ENCODE data around the gene CDKN1C. TPM values are rescaled to one million over a fixed set of nuclear protein-coding genes. Genes with fewer than 3 reads are reported as not detected.

CDKN1C gene
- total and polyA plus RNA-seq, 2 of the 8 experiments (the other 6 are each of a cell fraction or from before 2014, with no cell fraction given), result 12.8 to 14.1 TPM

GRCh38 chr11:2885678-2886081 is at the start of gene CDKN1C (continued):
- no peak for TF ChIP-seq JUN (IDR thresholded peaks at IDR 0.05; ENCODE audit: low read depth, low read length)
- no peak for TF ChIP-seq SP2 (IDR thresholded peaks at IDR 0.05; ENCODE audit: low read length)
- TF ChIP-seq CTBP2 (IDR thresholded peaks at IDR 0.05; ENCODE audit: borderline replicate concordance, insufficient read depth, insufficient read length, low read length), result no peak
- no peak for TF ChIP-seq CBX8 (IDR thresholded peaks at IDR 0.05; ENCODE audit: borderline replicate concordance, low read depth, low read length)
- TF ChIP-seq RNF2 (IDR thresholded peaks at IDR 0.05; ENCODE audit: borderline replicate concordance, low read depth, low read length, missing control alignments, poor library complexity, severe bottlenecking), result no peak
- no peak for TF ChIP-seq RFX5 (IDR thresholded peaks at IDR 0.05; ENCODE audit: borderline replicate concordance, low read depth, low read length)
- no peak for TF ChIP-seq SIN3A (conservative IDR thresholded peaks at IDR 0.05 in 1 of 2, IDR thresholded peaks at IDR 0.05 in 1 of 2; ENCODE audit: low read depth in 1 of 2, low read length in 2 of 2)
- no peak for TF ChIP-seq BCL11A (IDR thresholded peaks at IDR 0.05; ENCODE audit: low read depth in 2 of 2, low read length in 2 of 2)
- TF ChIP-seq EP300 (IDR thresholded peaks at IDR 0.05; ENCODE audit: borderline replicate concordance in 1 of 2, low read depth in 2 of 2, low read length in 2 of 2), result no peak
- TF ChIP-seq CBX5 (IDR thresholded peaks at IDR 0.05; ENCODE audit: low read depth, low read length), result no peak
- no peak for TF ChIP-seq PHF8 (conservative IDR thresholded peaks at IDR 0.05; ENCODE audit: low read depth, low read length)
- no peak for TF ChIP-seq KDM1A (IDR thresholded peaks at IDR 0.05; ENCODE audit: borderline replicate concordance, low read length)
- TF ChIP-seq KDM4A (IDR thresholded peaks at IDR 0.05; ENCODE audit: low read depth, low read length, severe bottlenecking), result no peak
- no peak for TF ChIP-seq SUZ12 (IDR thresholded peaks at IDR 0.05; ENCODE audit: low read length)
- no peak for TF ChIP-seq ZNF274 (IDR thresholded peaks at IDR 0.05; ENCODE audit: borderline replicate concordance, extremely low read depth, low read length)
- no peak for TF ChIP-seq TEAD4 (IDR thresholded peaks at IDR 0.05; ENCODE audit: low read depth, low read length)

Data from H1 (cell line).